ENCODE measurements around the gene CCSAP.
"Not testable (repeated sequence)": the region's sequence is repeated elsewhere in the genome, so short reads cannot be mapped to it uniquely, and the experiment has no call there.

The CCSAP gene, protein sequence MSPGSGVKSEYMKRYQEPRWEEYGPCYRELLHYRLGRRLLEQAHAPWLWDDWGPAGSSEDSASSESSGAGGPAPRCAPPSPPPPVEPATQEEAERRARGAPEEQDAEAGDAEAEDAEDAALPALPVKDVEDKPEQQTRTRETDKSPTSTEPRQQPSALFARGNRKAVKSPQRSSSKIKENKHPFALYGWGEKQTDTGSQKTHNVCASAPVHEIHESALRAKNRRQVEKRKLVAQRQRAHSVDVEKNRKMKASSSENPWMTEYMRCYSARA

DNA sequence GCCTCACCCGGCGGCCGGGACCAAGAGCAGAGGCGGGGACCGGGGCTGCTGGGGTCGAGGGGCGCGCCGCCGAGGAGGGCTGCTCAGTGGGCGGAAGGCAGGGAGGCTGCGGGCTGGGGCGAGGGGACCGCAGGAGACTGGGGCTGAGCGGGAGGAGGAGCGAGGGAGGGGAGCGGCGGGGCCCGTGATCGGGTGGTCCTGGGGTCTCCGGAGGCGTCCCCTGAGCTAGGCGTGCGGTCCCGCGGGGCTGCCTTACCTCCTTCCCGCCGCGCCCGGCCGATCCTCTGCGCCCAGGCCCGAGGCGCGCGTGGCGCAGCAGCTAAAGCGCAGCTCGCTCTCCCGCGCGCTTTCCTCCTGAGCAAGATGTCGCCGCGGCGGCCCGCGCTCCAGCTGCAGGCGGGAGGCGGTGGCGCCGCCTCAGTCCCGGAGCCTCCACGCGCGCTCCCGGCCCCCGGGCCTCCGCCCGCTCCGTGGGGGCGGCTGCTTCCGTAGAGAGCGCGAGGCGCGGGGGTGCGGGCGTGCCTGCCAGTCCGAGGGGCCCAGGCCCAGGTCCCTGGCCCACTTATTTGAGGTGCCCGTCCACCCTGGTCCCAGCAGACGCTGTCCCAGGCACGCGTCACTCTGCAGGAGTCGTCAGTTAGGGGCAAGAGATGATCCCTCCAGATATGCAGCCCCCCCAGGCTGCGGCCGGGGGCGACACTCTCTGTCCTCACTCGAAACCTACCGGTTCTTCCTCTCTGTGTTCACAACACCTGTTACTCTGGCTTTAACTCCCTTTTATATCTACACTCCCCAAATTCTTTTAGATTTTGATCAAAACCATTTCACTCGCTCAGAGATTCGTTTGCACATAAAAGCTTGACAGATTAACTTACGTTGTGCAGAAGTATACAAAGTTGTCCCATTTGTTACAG, at the start of gene CCSAP:
Gene CCSAP (minus strand): TSS at position 392 of the 914 bp plus-strand sequence. CDS start 582 bp downstream, outside the sequence.
- DNase-seq, result peak; percentile 63

DNA sequence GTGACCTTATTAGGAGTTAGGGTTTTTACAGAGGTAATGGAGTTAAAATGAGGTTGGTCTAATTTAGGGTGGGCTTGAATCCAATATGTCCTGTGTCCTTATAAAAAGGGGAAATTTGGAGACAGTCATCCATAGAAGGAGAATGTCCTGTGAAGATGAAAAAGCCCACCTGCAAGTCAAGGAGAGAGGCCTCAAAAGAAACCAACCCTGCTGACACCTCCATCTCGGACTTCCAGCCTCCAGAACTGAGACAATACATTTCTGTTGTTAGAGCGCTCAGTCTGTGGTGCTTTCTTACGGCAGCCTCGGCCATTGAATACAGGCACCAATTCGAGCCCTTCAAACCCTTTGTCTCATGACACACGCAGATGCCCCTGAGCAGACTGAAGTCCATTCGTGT, 47.3 kb upstream of the CCSAP start:
- DNase-seq, result no peak

DNA sequence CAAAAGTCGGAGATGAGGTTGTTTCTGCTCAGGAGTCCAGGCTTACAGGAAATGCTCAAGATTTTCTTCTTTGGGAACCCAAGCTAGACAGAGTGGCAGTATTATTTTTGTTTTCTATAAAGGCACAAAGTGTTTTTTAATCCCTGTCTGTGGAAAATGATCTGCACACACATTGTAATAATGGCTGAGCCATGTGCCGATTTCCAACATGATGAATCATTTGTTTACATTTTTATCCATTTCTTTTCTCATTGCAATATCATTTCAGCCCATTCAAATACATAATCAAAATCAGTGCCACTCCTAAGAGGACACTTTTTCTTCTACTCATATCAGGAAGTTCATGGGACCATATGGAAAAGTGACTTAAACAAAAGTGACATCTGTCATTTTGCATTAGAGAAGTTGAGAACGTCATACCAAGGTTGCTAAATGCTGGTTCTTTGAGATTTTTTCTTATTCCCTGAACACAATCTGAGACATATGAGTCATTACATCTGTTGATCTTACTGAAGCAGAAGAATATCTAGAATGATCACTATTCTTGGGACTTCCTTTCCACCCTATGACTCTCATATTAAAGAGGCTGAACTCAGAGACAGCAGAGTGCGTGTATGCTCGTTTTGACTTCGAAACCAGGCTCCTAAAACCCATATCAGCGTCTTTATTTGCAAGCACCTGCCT, 46.2 kb upstream of the CCSAP start:
- no peak for DNase-seq

DNA sequence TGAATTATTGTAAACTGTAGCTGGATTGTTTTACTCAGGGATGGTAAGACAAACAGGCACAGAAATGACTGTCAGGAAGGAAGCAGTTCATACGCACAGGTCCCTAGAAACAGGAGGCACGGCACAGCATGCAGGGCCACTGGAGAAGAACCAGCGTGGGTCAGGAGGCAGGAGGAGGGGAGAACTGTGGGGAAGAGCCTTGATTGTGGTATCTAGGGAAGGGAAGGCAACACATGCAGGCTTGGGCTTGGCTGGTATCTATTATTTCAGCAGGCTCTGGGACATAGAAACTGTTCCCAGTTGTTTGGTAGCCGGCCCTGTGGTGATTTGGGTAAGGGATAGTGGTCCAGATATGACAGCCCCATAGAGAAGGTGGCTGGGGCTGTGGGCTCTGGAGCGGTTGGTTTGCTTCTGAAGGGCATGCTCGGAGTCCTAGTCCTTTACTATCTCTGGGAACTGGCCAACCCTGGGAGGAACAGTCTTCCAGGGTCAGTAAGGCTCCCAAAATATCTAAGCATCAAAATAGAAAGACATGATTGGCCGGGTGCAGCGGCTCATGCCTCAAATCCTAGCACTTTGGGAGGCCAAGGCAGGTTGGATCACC, 43.1 kb upstream of the CCSAP start:
- no peak for DNase-seq

DNA sequence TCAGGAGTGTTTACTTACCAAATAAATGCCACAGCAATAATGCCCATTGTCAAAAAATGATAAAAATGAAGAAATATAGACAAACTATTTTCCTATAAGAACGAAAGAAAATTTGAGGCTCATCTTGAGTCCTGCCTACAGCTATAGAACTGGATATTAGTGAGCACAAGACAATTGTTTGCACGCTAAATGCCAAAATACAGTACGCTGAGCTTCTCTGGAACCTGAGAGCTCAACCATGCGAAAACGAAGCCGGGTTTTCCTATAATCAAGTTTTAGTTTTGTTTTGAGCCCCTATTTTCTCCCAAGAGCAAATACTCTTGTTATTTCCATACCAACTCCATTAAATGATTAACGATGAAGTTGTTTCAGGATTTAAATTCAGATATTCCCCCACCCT, 42.0 kb upstream of the CCSAP start:
- DNase-seq, result no peak

DNA sequence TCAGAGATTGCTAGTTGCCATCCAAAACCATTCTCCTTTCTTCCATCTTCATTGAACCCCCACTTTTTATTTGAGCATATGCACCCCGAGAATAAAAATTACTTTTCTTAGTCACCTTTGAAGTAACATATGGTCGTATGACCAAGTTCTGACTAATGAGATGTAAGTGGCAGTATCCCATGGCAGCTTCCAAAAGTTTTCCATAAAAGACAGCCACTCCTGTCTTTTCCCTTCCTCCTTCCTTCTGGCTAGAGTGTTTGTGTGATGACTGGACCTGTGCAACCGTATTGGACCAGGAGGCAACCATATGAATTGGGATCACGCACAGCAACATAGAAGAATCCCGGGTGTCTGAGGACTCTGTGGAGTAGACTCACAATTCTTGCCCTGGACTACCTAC, 41.1 kb upstream of the CCSAP start:
- DNase-seq, result no peak

DNA sequence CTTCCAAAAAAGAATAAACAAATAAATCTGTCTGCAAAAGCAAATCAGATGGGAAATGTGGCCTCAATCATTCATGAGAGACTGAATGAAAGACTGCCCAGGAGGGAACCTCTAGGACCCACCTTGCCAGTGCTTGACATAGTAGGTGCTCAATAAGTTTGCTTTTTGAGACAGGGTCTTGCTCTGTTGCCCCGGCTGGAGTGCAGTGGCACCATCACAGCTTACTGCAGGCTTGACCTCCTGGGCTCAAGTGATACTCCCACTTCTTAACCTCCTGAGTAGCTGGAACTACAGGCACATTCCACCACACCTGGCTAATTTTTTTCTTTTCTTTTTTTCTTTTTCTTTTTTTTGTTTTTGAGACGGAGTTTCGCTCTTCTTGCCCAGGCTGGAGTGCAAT, 40.3 kb upstream of the CCSAP start:
- no peak for DNase-seq

DNA sequence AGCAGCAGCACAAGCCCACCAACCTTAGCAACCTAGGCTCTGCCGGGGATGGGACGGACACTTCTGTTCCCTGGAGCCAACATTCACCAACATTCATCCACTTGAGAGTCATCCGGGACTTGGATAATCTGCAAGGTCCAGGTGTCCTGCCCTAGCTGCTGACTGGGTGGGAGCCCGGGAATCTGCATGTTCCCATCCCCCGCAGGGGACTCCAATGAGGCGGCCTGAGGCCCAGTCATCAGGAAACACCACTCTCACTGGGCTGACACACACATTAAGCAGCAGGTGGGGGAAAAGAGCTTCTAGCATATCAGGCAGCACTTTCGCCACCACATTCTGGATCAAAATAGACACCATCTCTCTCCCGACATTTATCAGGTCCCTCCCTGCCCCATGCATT, 38.4 kb upstream of the CCSAP start:
- no peak for DNase-seq

DNA sequence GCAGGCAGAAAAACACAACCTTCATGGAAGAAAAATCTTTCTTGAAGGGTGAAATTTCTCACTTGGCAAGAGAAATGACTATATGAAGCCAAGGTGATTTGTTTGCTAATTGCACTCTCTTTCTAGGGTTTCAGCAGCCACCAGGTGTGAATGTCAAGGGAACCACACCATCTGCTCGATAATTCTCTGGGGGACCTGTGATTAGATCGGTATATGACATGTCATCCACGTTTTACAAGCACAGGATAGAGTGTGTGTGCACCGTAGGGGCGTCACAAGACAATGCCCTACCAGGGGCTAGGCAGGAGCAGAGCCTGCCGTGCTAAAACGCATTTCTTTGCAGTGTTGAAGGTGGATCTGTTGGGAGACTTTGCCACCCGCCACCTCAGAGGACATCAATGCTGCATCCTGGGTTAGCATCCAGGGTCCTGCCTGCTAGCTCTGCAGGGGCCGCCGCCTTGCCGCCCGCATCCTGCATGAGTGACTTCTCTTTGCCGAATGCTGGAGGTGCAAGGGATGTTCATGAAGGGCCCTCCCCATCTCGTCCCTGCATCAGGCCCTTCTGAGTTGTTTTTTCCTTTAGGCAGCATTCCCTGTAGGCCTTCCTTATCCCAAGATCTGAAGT, 37.8 kb upstream of the CCSAP start:
- DNase-seq, result no peak

DNA sequence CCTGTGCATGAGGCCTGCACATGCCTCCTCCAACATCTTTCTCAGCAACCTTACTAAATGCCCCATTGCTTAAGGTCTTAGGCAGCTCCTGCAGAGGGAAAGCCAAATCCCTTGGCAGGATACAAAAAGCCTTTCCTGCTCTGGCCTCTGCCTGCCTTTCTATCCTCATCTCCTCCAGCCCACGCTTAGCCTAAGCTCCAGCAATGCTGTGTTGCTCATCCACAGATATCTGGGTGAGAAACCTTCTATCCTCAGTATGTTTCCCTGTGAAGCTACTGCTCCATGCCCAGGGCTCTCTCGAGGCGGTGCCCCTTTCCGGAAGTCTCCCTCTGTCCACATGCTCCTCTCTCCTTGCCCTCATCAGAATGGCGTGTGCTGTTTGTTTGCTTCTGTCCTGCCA, 37.0 kb upstream of the CCSAP start:
- no peak for DNase-seq

DNA sequence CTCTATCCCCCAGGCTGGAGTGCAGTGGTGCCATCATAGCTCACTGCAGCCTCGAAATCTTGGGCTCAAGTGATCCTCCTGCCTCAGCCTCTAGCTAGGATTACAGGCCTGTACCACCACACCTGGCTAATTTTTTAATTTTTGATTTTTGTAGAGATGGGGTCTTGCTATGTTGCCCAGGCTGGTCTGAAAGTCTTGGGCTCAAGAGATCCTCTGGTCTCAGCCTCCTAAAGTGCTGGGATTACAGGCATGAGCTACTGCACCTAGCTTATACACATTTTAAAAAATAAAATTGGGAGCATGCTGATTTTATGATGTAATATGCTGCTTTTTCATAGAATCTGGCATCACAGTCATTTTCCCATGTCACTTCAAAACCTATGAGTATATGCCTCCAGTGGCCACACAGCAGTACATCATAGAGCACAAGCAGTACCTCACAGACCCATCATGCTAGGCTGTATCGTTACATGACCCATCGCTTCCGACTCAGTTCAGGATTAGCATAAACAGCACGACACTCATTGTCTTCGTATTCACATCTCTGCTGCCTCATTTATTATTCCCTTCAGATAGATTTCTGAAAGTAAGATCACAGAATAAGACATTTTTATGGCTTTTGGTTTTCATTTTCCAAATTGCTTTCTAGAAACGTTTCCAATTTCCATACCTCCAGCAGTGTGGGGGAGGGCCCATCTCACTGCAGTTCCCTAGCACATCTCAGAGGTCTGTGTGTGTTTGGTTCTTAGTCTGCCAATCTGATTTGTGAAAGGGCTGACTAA, 35.9 kb upstream of the CCSAP start:
- DNase-seq, result no peak

DNA sequence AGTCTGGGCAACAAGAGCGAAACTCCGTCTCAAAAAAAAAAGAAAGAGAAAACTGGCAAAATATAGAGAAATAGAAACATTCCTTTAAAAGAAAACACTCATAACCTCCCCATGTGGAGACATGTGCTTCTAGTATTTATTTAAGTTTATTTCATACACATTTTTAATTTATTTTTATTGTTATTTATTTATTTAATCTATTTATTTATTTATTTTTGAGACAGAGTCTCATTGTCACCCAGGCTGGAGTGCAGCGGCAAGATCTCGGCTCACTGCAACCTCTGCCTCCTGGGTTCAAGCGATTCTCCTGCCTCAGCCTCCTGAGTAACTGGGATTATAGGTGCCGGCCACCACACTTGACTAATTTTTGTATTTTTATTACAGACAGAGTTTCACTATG, 35.2 kb upstream of the CCSAP start:
- not testable (repeated sequence) for DNase-seq

DNA sequence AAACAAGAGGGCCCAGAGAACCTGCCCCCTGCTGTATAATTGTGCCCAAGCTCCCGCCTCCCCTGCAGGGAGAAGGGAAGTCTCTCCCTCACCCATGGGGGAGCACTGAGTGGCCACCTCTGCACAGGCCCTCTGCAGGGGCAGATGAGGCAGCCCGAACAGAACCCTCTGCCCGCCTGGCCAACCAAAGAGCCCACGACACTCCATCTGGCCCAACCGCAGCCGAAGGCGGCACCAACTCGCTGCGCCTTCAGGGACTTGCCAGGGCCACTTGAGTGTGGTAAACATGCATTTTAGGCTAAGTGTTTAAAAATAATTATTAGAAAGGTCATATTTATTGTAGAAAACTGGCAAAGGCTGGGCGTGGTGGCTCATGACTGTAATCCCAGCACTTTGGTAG, 34.6 kb upstream of the CCSAP start:
- no peak for DNase-seq

DNA sequence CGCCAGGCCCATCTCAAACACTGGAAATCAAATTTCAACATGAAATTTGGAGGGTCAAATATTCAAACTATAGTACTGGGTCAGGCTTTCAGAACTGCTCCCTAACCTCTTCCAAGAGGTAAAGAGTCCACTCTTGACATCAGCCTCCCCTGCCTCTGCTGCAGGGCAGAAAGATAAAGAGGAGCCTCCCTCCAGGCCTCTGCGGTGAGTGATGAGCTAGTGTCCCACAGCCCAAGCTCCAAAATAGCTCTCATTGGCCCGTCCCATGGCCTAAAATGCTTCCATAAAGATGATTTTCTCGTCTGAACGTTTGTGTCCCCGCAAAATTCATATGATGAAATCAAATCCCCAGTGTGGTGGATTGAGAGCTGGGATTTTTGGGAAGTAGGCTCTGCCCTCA, 33.7 kb upstream of the CCSAP start:
- DNase-seq, result no peak

DNA sequence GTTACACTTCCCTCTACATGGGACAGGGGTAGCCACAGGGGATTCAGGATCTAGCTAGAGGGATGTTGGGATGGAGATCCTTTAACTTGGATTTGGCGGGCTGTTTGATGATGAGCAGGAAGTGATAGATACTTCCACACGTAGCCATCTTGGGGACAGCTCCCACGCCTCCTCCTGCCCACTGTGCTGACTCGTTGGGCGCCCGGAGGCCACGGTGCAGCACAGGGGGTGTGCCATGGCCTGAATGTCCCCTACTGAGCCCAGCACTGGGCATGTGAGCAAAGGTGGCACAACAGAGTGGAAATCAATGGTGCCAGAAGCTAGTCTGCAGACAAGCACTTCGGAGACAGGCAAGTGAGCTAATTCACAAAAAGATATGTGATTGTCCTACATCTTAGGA, 31.6 kb upstream of the CCSAP start:
- no peak for DNase-seq

DNA sequence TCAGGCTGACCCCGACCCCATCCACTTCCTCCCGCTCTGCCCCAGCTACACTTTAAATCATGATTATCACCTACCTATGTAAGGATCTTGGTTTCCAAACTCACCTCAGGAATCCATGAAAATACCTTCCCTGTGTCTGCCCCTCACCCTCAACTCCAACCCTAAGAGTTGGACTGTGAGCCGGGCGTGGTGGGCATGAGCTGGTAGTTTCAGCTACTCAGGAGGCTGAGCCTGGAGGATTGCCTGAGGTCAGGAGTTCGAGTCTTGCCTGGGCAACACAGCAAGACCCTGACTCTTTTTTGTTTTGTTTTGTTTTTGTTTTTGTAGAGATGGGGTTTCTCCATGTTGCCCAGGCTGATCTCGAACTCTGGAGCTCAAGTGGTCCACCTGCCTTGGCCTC, 30.5 kb upstream of the CCSAP start:
- no peak for DNase-seq

DNA sequence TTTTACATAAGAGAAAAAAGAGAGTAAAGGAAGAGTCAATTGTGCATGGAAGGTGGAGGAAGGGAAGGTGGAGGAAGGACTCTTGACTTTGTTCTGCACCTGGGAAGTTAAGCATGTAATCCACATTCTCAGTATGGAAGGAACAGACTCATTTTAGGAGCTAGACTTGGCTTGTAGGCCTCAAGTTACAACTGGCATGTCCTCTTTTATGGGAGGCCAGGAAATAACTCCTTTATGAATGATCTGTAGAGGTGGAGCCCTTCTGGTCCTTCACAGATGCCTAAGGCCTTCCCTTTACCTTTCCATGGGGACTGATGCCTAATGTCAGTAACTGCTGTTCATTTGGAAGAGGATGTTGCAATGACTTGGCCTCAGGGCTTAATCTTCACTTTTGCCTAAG, 29.4 kb upstream of the CCSAP start:
- DNase-seq, result no peak

DNA sequence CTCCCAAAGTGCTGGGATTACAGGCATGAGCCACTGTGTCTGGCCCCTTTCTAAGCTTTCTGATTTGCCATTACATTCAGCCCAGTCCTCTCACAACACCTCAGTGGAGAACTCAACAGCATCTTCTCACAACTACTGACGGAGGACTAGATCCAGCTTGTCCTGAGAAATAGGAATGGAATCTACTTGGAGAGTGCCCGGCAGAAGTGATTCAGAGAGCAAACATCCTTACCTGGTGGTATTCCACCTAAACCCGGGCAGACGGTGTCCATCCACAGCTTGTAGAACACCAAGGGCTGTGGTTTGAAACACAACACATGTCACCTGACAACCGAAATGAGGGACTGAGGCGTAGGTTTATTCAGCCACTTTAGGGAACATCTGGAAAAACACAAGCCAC, 28.8 kb upstream of the CCSAP start:
- DNase-seq, result no peak

DNA sequence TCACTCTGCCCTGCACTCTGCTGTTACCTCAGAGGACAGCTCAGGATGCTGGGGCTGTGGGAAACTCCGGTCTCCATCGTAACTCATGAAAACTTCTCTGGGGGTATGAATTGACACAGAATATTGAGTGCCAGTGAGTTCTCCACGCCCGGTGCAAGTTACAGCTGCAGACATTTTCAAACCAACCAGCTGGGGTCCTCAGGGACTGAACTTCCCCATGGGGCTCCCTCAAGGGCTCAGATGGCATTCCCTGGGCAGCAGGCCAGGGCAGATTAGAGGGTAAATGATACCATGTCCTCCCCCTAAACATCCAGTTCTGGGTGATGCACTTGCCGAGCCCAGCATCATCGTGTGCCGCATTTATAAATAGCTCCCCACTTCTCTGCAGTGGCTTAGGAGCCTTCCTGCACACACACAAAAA, 27.8 kb upstream of the CCSAP start:
- DNase-seq, result peak; percentile 5

DNA sequence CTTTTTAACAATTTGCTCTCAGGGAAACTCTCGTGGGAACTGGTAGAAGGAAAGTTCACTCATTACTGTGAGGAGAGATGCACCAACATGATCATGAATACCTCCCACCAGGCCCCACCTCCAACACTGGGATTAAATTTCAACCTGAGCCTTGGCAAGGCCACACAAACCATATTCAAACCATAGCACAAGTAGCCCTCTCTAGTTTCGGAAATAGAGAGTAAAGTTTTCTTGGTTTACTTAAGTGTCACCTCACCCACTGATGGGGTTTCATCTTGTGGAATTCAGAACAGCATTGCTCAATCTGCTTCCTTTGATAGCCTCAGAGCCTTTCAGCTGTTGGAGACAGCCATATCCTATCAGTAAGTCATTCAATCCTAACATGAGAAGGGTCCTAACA, 25.5 kb upstream of the CCSAP start:
- DNase-seq, result no peak

DNA sequence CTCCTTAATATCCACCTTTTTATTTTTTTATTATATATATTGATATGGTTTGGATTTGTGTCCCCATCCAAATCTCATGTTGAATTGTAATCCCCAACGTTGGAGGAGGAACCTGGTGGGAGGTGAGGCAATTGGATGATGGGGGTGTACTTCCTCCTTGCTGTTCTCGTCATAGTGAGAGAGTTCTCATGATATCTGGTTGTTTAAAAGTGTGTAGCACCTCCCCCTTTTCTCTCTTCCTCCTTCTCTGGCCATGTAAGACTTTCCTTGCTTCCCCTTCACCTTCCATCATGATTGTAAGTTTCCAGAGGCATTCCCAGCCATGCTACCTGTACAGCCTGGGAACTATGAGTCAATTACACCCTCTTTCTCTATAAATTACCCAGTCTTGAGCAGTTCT, 22.7 kb upstream of the CCSAP start:
- no peak for DNase-seq
